K562 (cell line): Measurements from ENCODE around the gene RBSN. TPM values are rescaled to one million over a fixed set of nuclear protein-coding genes. Genes with fewer than 3 reads are reported as not detected.
A peak's percentile ranks its signal among the peaks of the same experiment; 100 is the strongest.

Experiments used
- ARID4B ChIP-seq: sonication (generic); formaldehyde crosslinking; IDR thresholded peaks from 2 replicates; pipeline ENCODE4 v1.8.0; 2022; ENCODE audit warnings: mild to moderate bottlenecking, missing genetic modification reagents
- E2F6 ChIP-seq, 2 experiments: IDR thresholded peaks; 2 replicates each; pipeline ENCODE4 v1.6.1; 2011; ENCODE audit warnings: borderline replicate concordance in 1 of 2, control low read depth in 1 of 2, low read depth in 1 of 2, low read length in 1 of 2, mild to moderate bottlenecking in 1 of 2, mixed read lengths in 1 of 2, moderate library complexity in 1 of 2; ENCODE audit not compliant: insufficient read depth in 1 of 2, insufficient read length in 1 of 2, poor library complexity in 1 of 2, severe bottlenecking in 1 of 2; ENCODE audit errors: extremely low read depth in 1 of 2
- FOS ChIP-seq: IDR thresholded peaks from 3 replicates; pipeline ENCODE4 v1.6.1; 2011; ENCODE audit not compliant: insufficient read length; ENCODE audit errors: extremely low read depth
- GTF2A2 ChIP-seq: IDR thresholded peaks from 2 replicates; pipeline ENCODE4 v1.6.1; 2016; ENCODE audit warnings: mild to moderate bottlenecking, missing genetic modification characterization, missing compliant biosample characterization
- ILK ChIP-seq: fragments of 450-650 bp; IDR thresholded peaks from 2 replicates; pipeline ENCODE4 v1.6.1; 2016; ENCODE audit warnings: missing genetic modification characterization, low read depth, mild to moderate bottlenecking, missing compliant biosample characterization, moderate library complexity, borderline replicate concordance
- MAX ChIP-seq: sonication (generic); formaldehyde crosslinking; IDR thresholded peaks from 2 replicates; pipeline ENCODE4 v1.9.0; 2022; ENCODE audit warnings: mild to moderate bottlenecking, missing genetic modification reagents
- NFE2L1 ChIP-seq: fragments of 450-650 bp; IDR thresholded peaks from 2 replicates; pipeline ENCODE4 v1.6.1; 2016; ENCODE audit warnings: missing genetic modification characterization, low read depth, mild to moderate bottlenecking, missing compliant biosample characterization, moderate library complexity, borderline replicate concordance
- NR2C2 ChIP-seq, 2 experiments: fragments of 200-800 bp in 1 of 2; sonication (Bioruptor generic) in 1 of 2; sonication (generic) in 1 of 2; formaldehyde crosslinking in 1 of 2; IDR thresholded peaks; 2 replicates each; pipeline versions ENCODE4 v1.6.1 to v1.8.0; 2016 to 2022; ENCODE audit warnings: mild to moderate bottlenecking in 1 of 2, missing compliant biosample characterization in 1 of 2, missing genetic modification characterization in 1 of 2, missing genetic modification reagents in 1 of 2
- RFX5 ChIP-seq: IDR thresholded peaks from 2 replicates; pipeline ENCODE4 v1.6.1; 2011; ENCODE audit warnings: low read depth, mild to moderate bottlenecking, improper control_type of control experiment, low read length
- RREB1 ChIP-seq: fragments of 250-450 bp; sonication (Bioruptor Pico); IDR thresholded peaks from 2 replicates; pipeline ENCODE4 v1.4.0; 2020
- ZNF12 ChIP-seq: sonication (generic); formaldehyde crosslinking; IDR thresholded peaks from 2 replicates; pipeline ENCODE4 v1.4.0; 2020; ENCODE audit warnings: mild to moderate bottlenecking, missing genetic modification reagents
- ZNF197 ChIP-seq: fragments of 200-800 bp; sonication (Bioruptor generic); IDR thresholded peaks from 2 replicates; pipeline ENCODE4 v1.6.1; 2016; ENCODE audit warnings: low read depth, missing genetic modification characterization, missing compliant biosample characterization
- ZNF644 ChIP-seq: fragments of 200-800 bp; sonication (Bioruptor generic); IDR thresholded peaks from 2 replicates; pipeline ENCODE4 v1.6.1; 2016; ENCODE audit warnings: low read depth, missing genetic modification characterization, missing compliant biosample characterization
- polyA plus RNA-seq, 8 experiments: library from polyadenylated mRNA; depleted of rRNA in 4 of 8; stranded (reverse) in 5 of 8; unstranded in 3 of 8; fragments of >200 nt; fragmentation: Nextera tagmentation in 2 of 8; fragmentation: Illumina TruSeq in 1 of 8; extraction: Ambion mirVana in 2 of 8; extraction: Trizol in 1 of 8; gene quantifications; 2 replicates each; pipeline versions ENCODE4 v1.2.1 to v1.2.3, GENCODE V29; 2011 to 2014; ENCODE audit warnings: inconsistent platforms in 1 of 8, missing spikeins in 1 of 8
- total RNA-seq, 7 experiments: library from RNA; depleted of rRNA in 6 of 7; stranded (reverse); fragments of >200 nt in 6 of 7; fragmentation: Illumina TruSeq in 2 of 7; extraction: Trizol in 2 of 7; gene quantifications; 2 replicates each; pipeline versions ENCODE4 v1.2.1 to v1.2.3, GENCODE V29; 2011 to 2021; ENCODE audit warnings: low replicate concordance in 1 of 7

Gene RBSN
- total and polyA plus RNA-seq, 9 of the 15 experiments (the other 6 are each of a cell fraction or from before 2014, with no cell fraction given) = 2.9 to 19.6 (median 15.0) TPM

GRCh38 chr3:15064835-15065549, 34.0 kb downstream of the RBSN start, which contains the start of gene MRPS25 (continued):
- TF ChIP-seq RREB1 (CRISPR knock-in tag) (no peak), ZNF12 (CRISPR knock-in tag) (peak; percentile 76; the same call in 1 of the 2 replicates), ZNF197 (CRISPR knock-in tag) (peak; percentile 69; the same call in 1 of the 2 replicates), NR2C2 (CRISPR knock-in tag; IDR thresholded peaks at IDR 0.05) (peak; percentile 88), NR2C2 (tag; IDR thresholded peaks at IDR 0.05) (no peak), NFE2L1 (tag) (no peak), MAX (CRISPR knock-in tag) (peak; percentile 90), ZNF644 (tag) (peak; percentile 79; the same call in 1 of the 2 replicates), E2F6 (IDR thresholded peaks at IDR 0.05; ENCODE audit: borderline replicate concordance in 1 of 2, extremely low read depth in 1 of 2, insufficient read depth in 1 of 2, insufficient read length in 1 of 2, low read depth in 1 of 2, low read length in 1 of 2, poor library complexity in 1 of 2, severe bottlenecking in 1 of 2) (peak; percentile 91 to 94), RFX5 (no peak), ARID4B (CRISPR knock-in tag) (peak; percentile 83), GTF2A2 (tag) (no peak), ILK (tag) (no peak), FOS (no peak)
